B cell (primary cell): ENCODE data around the gene DNPH1.

Experiments used
- EZH2 ChIP-seq: IDR thresholded peaks from 2 replicates; pipeline ENCODE4 v1.6.1; 2012; ENCODE audit warnings: borderline replicate concordance, low read depth, mild to moderate bottlenecking, moderate library complexity, low read length; ENCODE audit not compliant: insufficient read depth, poor library complexity, severe bottlenecking
- TF ChIP-seq, protein P1 (sequence below): fragments of 200-600 bp; IDR thresholded peaks from one replicate; pipeline ENCODE4 v1.8.0; 2022; ENCODE audit warnings: antibody characterized with exemption, mild to moderate bottlenecking

- TF ChIP-seq, protein P1, sequence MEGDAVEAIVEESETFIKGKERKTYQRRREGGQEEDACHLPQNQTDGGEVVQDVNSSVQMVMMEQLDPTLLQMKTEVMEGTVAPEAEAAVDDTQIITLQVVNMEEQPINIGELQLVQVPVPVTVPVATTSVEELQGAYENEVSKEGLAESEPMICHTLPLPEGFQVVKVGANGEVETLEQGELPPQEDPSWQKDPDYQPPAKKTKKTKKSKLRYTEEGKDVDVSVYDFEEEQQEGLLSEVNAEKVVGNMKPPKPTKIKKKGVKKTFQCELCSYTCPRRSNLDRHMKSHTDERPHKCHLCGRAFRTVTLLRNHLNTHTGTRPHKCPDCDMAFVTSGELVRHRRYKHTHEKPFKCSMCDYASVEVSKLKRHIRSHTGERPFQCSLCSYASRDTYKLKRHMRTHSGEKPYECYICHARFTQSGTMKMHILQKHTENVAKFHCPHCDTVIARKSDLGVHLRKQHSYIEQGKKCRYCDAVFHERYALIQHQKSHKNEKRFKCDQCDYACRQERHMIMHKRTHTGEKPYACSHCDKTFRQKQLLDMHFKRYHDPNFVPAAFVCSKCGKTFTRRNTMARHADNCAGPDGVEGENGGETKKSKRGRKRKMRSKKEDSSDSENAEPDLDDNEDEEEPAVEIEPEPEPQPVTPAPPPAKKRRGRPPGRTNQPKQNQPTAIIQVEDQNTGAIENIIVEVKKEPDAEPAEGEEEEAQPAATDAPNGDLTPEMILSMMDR: no peak
- no peak for TF ChIP-seq EZH2
Measured at GRCh38 chr6:43178951-43179830, 50.1 kb downstream of the DNPH1 start.
